IMR-90 (cell line): Measurements from ENCODE around the gene TTC27.

Experiments used
- CTCF ChIP-seq: conservative IDR thresholded peaks from 2 replicates; pipeline ENCODE4 v1.5.1; 2012; ENCODE audit warnings: mild to moderate bottlenecking, low read depth, low read length, improper control_type of control experiment
- POLR2A ChIP-seq: IDR thresholded peaks from 2 replicates; pipeline ENCODE4 v1.6.1; 2012; ENCODE audit warnings: mild to moderate bottlenecking, low read depth, low read length
- SMC3 ChIP-seq: fragments of 150-350 bp; IDR thresholded peaks from 2 replicates; pipeline ENCODE4 v1.6.1; 2016; ENCODE audit warnings: low read depth, mild to moderate bottlenecking, antibody characterized with exemption, low read length, moderate library complexity

GRCh38 chr2:32719430-32719829 lies 91.6 kb downstream of the TTC27 start:
- TF ChIP-seq POLR2A, result no peak
- no peak for TF ChIP-seq SMC3
- no peak for TF ChIP-seq CTCF
